Heart left ventricle (tissue), 16 donors: ENCODE data around the gene PRR19. TPM values are rescaled to one million over a fixed set of nuclear protein-coding genes. Genes with fewer than 3 reads are reported as not detected.

Experiments used
- ATAC-seq, 4 donors: fragments of 200-7000 bp; cut with Tn5 transposase; one replicate each; pipeline ENCODE4 v1.9.1; 2020 to 2022; ENCODE audit warnings: moderate library complexity in 4 of 4, mild to moderate bottlenecking in 3 of 4, moderate number of reproducible peaks in 1 of 4
- DNase-seq, 5 donors: peaks; one replicate each; pipeline ENCODE4 v3.0.0-alpha.2; 2020
- H3K27ac ChIP-seq, 12 donors: fragments of 200-600 bp; sonication (generic) in 4 of 12; one replicate each; pipeline versions ENCODE4 v1.5.0 to v1.8.0; 2016 to 2022; ENCODE audit warnings: mild to moderate bottlenecking in 2 of 12
- H3K27me3 ChIP-seq, 9 donors: fragments of 200-600 bp; sonication (generic) in 2 of 9; one replicate each; pipeline versions ENCODE4 v1.5.1 to v1.8.0; 2016 to 2022; ENCODE audit warnings: mild to moderate bottlenecking in 3 of 9
- H3K36me3 ChIP-seq, 9 donors: fragments of 200-600 bp; sonication (generic) in 2 of 9; one replicate each; pipeline versions ENCODE4 v1.5.0 to v1.8.0; 2018 to 2022; ENCODE audit warnings: mild to moderate bottlenecking in 2 of 9
- H3K4me1 ChIP-seq, 12 donors: fragments of 200-600 bp; sonication (generic) in 4 of 12; one replicate each; pipeline versions ENCODE4 v1.5.0 to v1.8.0; 2016 to 2022; ENCODE audit warnings: mild to moderate bottlenecking in 3 of 12
- H3K4me3 ChIP-seq, 12 donors: fragments of 200-600 bp; sonication (generic) in 4 of 12; one replicate each; pipeline versions ENCODE4 v1.5.0 to v1.8.0; 2017 to 2022; ENCODE audit warnings: mild to moderate bottlenecking in 9 of 12, moderate library complexity in 4 of 12
- H3K9me3 ChIP-seq, 12 donors: fragments of 200-600 bp; sonication (generic) in 4 of 12; one replicate each; pipeline versions ENCODE4 v1.5.0 to v1.8.0; 2016 to 2022; ENCODE audit warnings: mild to moderate bottlenecking in 1 of 12
- POLR2A ChIP-seq, 2 donors: fragments of 450-650 bp; IDR thresholded peaks; one replicate each; pipeline ENCODE4 v1.6.1; 2017; ENCODE audit warnings: antibody characterized with exemption in 2 of 2, mild to moderate bottlenecking in 2 of 2, moderate library complexity in 2 of 2
- WGBS, 4 donors: extraction: QIAGEN DNeasy Blood & Tissue Kit in 2 of 4; methylation state at CpG; one replicate each; pipeline versions ENCODE4 v1.1.5 to v1.1.7; 2013 to 2018; 5-methylcytosine and 5-hydroxymethylcytosine counted together
- intact Hi-C, 10 donors: fragments of 100-400 bp; cut with DNase I; formaldehyde crosslinking; loops; one replicate each; pipeline versions ENCODE4 v1.11.1 to v1.14.2; 2022
- polyA plus RNA-seq, 2 donors: library from polyadenylated mRNA; stranded (reverse); fragments of 200-250 nt; gene quantifications; one replicate each; pipeline ENCODE4 v1.2.3, GENCODE V29; 2013
- total RNA-seq, 9 donors: library from RNA; depleted of rRNA in 2 of 9; stranded (reverse); fragments of >200 nt in 2 of 9; fragmentation: NEBNext Ultra II Directional in 3 of 9; extraction: Animal tissue kit (Norgen Biotek cat#: 25700) in 3 of 9; gene quantifications; one replicate each; pipeline versions ENCODE4 v1.1.0 to v1.2.4, GENCODE V29; 2016 to 2023
- TF ChIP-seq, protein P1 (sequence below), 12 donors: fragments of 200-600 bp; sonication (generic) in 4 of 12; IDR thresholded peaks; one replicate each; pipeline versions ENCODE4 v1.5.0 to v1.8.0; 2018 to 2022; ENCODE audit warnings: antibody characterized with exemption in 12 of 12, mild to moderate bottlenecking in 5 of 12
- donor health status: ischemic (EF 13 %, LVEDD 7.1; RV severe dilation, severe dysfunction).
- donor health status: healthy with polysubstance abuse.
- donor health status: DM: no; HTN: yes; CAD: no.
- donor health status: DM: no; HTN: no; CAD: no.
- donor health status: ischemic (EF 25% LVEDD 6.9; RV normal size, moderate dysfunction).
- donor health status: ischemic (EF 25% LVEDD 5.7; RV mildly dilated, moderate dysfunction).
- donor health status: healthy.
- donor health status: DM: yes; HTN: yes; CAD: no.
- donor health status: ischemic (EF 35%, LVEDD 5.7; RV mildly dilated, moderate dysfunction).
- donor health status: nonischemic (EF 11% LVEDD 7.7; RV severe dilation, severe dysfunction).
- donor health status: DM: yes; HTN: yes; CAD: no.
- donor health status: PGD.
- donor health status: ischemic (EF 29% LVEDD 5.4; RV normal size, mild dysfunction).
- donor health status: nonischemic (EF 23%, LVEDD 6.1; RV moderate dilation, normal function).

Gene PRR19
- total and polyA plus RNA-seq, 11 donors: 0.16 to 0.53 (median 0.28) TPM; not detected in 7

DNA sequence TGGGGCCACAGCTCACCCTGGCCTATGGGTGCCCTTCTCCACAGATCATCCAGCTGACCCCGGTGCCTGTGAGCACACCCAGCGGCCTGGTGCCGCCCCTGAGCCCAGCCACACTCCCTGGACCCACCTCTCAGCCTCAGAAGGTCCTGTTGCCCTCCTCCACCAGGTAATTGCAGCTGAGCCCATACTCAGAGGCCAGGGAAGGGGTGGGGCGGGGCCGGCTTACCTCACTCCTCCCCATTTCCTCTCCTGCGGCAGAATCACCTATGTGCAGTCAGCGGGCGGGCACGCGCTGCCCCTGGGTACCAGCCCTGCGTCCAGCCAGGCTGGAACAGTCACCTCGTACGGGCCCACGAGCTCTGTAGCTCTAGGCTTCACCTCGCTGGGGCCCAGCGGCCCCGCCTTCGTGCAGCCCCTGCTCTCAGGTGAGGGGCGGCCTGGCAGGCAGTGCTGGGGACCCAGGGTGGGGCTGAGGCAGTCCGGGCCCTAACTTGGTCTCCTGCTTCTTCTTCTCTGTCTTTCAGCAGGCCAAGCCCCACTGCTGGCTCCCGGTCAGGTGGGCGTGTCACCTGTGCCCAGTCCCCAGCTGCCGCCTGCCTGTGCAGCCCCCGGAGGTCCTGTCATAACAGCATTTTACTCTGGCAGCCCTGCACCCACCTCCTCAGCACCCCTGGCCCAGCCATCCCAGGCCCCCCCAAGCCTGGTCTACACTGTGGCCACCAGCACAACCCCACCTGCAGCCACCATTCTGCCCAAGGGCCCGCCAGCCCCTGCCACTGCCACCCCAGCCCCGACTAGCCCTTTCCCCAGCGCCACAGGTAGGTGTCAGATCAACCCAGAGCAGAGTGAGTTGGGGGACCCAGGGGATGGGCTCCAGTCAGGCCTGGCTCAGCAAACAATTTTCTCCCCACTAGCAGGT, 9.6 kb upstream of the PRR19 start:
- no peak overlapping the region for H3K4me3 ChIP-seq
- H3K36me3 ChIP-seq: peaks cover 0 to 86% (median 77%) of the 10 kb centered on the region in 9 donors
- TF ChIP-seq, protein P1, sequence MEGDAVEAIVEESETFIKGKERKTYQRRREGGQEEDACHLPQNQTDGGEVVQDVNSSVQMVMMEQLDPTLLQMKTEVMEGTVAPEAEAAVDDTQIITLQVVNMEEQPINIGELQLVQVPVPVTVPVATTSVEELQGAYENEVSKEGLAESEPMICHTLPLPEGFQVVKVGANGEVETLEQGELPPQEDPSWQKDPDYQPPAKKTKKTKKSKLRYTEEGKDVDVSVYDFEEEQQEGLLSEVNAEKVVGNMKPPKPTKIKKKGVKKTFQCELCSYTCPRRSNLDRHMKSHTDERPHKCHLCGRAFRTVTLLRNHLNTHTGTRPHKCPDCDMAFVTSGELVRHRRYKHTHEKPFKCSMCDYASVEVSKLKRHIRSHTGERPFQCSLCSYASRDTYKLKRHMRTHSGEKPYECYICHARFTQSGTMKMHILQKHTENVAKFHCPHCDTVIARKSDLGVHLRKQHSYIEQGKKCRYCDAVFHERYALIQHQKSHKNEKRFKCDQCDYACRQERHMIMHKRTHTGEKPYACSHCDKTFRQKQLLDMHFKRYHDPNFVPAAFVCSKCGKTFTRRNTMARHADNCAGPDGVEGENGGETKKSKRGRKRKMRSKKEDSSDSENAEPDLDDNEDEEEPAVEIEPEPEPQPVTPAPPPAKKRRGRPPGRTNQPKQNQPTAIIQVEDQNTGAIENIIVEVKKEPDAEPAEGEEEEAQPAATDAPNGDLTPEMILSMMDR (IDR thresholded peaks at IDR 0.05): no peak
- no peak for TF ChIP-seq POLR2A (IDR thresholded peaks at IDR 0.05)
- no peaks in the 10 kb centered on the region for H3K4me1 ChIP-seq
- H3K27me3 ChIP-seq: no peaks in the 10 kb centered on the region
- intact Hi-C loops: loop anchor here in 2 of 10 donors (5.0 to 10.0 kb wide), 2 partner anchors 45 to 158 kb away; partner anchors contain the start of gene POU2F2 (in 1 of the 2)
- WGBS, 4 donors: 91 to 95% (median 93%) methylated on average over 19 to 27 of the region's 27 CpGs
- H3K9me3 ChIP-seq: no peaks in the 10 kb centered on the region
- DNase-seq: no peak
- ATAC-seq: no peak
- H3K27ac ChIP-seq: no peak overlapping the region

DNA sequence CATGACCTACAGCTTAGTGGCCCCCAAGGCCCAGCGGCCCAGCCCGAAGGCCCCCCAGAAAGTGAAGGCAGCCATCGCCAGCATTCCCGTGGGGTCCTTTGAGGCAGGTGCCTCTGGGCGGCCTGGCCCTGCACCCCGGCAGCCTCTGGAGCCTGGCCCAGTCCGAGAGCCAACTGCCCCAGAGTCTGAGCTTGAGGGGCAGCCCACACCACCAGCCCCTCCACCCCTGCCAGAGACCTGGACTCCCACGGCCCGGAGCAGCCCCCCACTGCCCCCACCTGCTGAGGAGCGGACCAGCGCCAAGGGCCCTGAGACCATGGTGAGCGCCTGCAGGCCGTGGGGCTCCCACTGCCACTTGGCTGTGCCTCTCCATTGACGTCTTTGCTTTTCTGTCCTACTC, 9.0 kb upstream of the PRR19 start:
- 89 to 100% (median 93%) methylated on average over 6 to 14 of the region's 14 CpGs for whole genome bisulfite sequencing, 4 donors
- Histone ChIP-seq H3K9me3 (no peaks in the 10 kb centered on the region), H3K27me3 (no peaks in the 10 kb centered on the region), H3K27ac (no peak overlapping the region), H3K36me3 (peaks cover 0 to 80% (median 71%) of the 10 kb centered on the region in 9 donors), H3K4me1 (no peaks in the 10 kb centered on the region), H3K4me3 (no peak overlapping the region)
- no peak for DNase-seq
- no peak for ATAC-seq
- intact Hi-C loops: loop anchor here in 2 of 10 donors (5.0 to 10.0 kb wide), 2 partner anchors 46 to 158 kb away; partner anchors contain the start of gene POU2F2 (in 1 of the 2)
- no peak for TF ChIP-seq POLR2A (IDR thresholded peaks at IDR 0.05)
- TF ChIP-seq, protein P1 (IDR thresholded peaks at IDR 0.05): no peak

DNA sequence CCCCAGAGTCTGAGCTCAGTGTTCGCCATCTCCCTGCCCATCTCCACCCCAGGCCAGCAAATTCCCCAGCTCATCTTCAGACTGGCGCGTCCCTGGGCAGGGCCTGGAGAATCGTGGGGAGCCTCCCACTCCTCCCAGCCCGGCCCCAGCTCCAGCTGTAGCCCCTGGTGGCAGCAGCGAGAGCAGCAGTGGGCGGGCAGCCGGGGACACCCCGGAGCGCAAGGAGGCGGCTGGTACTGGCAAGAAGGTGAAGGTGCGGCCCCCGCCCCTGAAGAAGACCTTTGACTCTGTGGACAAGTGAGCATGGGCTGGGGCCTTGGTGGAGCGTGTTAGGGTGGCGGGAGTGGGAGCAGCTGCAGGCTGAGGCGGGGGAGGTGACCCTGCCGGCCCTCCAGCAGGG, 8.4 kb upstream of the PRR19 start:
- 82 to 88% (median 86%) methylated on average over 11 to 17 of the region's 17 CpGs for WGBS, 4 donors
- Histone ChIP-seq H3K27me3 (no peaks in the 10 kb centered on the region), H3K4me1 (no peaks in the 10 kb centered on the region), H3K27ac (no peak overlapping the region), H3K36me3 (peaks cover 0 to 74% (median 65%) of the 10 kb centered on the region in 9 donors), H3K4me3 (no peak overlapping the region), H3K9me3 (no peaks in the 10 kb centered on the region)
- no peak for TF ChIP-seq POLR2A (IDR thresholded peaks at IDR 0.05)
- TF ChIP-seq, protein P1 (IDR thresholded peaks at IDR 0.05): no peak
- no peak for ATAC-seq
- intact Hi-C loops: loop anchor here in 2 of 10 donors (5.0 to 10.0 kb wide), 2 partner anchors 46 to 159 kb away; partner anchors contain the start of gene POU2F2 (in 1 of the 2)
- no peak for DNase-seq

DNA sequence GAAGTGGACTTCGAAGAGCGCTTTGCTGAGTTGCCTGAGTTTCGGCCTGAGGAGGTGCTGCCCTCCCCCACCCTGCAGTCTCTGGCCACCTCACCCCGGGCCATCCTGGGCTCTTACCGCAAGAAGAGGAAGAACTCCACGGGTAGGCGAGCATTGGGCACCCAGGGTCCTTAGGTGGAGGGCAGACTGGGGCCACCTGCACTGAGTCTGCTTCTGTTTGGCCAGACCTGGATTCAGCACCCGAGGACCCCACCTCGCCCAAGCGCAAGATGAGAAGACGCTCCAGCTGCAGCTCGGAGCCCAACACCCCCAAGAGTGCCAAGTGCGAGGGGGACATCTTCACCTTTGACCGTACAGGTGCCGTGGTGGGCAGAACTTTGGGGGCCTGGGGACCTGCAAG, 8.0 kb upstream of the PRR19 start:
- WGBS, 4 donors: 87 to 94% (median 91%) methylated on average over 9 to 15 of the region's 15 CpGs
- no peak for ATAC-seq
- no peaks in the 10 kb centered on the region for H3K27me3 ChIP-seq

More for the DNA sequence above, 8.0 kb upstream of the PRR19 start:
- H3K9me3 ChIP-seq: no peaks in the 10 kb centered on the region
- DNase-seq: no peak
- intact Hi-C loops: loop anchor here in 2 of 10 donors (5.0 to 10.0 kb wide), 2 partner anchors 47 to 159 kb away; partner anchors contain the start of gene POU2F2 (in 1 of the 2)
- TF ChIP-seq, protein P1 (IDR thresholded peaks at IDR 0.05): no peak
- TF ChIP-seq POLR2A (IDR thresholded peaks at IDR 0.05): no peak
- H3K36me3 ChIP-seq: peaks cover 0 to 70% (median 61%) of the 10 kb centered on the region in 9 donors
- H3K4me3 ChIP-seq: no peak overlapping the region
- H3K4me1 ChIP-seq: no peaks in the 10 kb centered on the region
- no peak overlapping the region for H3K27ac ChIP-seq
